Fibroblast of skin of right biceps (primary cell): ENCODE results near the gene TADA3.

Experiments used
- DNase-seq: peaks from one replicate; pipeline ENCODE4 v3.0.0-alpha.2; 2013

The TADA3 gene

DNA sequence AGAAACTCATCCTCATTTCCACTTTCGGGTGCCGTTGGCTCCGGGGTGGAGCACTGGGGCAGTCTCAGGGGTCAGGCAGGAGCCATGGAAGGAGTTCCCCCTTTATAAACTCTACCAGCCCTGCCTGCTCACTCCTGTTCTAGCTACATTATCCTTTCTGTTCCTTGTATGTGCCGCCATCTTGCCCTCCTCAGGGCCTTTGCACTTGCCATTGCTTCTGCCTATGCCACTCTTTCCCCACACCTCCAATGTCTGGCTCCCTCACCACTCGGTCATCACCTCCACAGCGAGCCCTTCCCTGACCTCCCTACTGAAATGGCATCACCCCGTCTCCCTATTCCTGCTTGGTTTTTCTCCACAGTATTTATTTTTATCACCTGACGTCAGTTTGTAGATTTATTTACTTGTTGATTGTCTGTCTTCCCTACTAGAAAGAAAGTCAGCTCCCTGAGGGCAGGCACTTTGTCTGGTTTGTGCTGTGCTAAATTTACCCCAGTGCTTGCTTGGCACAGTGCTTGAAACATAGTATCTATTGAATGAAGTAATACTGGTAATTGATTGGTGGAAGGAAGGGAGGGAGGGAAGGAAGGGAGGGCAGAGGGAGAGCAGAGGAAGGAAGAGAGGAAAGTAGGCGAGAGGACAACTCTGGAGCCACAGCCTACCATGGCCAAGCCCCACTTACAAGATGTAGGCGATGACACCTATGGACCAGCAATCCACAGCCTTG lies 31.3 kb downstream of the TADA3 start:
- no peak for DNase-seq

DNA sequence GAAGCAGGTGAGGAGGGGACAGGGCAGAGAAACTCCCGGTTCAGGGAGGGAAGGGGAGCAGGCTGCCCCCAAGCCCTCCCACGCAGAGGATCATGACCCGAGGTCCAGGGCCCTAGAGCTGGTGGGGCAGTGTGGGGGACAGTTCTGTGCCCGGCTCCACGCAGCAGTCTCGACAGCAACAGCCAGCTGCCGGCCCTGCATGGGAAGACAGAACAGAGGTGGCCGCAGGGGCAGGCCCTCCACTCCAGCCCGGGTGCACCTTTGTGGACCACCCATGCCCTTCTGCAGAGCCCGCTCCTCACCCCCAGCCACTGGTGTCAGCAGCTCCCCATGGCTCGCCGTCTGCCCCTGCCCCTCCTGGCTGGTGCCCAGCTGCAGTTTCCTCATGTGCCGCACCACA lies 34.8 kb downstream of the TADA3 start:
- DNase-seq = no peak

DNA sequence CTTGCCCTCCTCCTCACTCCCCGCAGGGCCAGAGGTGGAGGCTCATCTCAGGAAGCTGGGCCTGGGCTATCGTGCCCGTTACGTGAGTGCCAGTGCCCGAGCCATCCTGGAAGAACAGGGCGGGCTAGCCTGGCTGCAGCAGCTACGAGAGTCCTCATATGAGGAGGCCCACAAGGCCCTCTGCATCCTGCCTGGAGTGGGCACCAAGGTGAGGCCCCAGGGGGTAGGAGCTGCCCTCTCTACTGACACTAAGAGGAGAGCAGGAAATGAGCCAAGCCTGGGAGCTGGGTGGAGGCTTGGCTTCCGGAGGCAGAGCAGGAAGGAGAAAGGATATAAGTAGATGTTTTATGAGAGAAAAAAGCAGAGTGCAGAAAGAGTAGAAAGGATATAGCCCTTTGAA lies 37.6 kb downstream of the TADA3 start:
- DNase-seq = no peak

DNA sequence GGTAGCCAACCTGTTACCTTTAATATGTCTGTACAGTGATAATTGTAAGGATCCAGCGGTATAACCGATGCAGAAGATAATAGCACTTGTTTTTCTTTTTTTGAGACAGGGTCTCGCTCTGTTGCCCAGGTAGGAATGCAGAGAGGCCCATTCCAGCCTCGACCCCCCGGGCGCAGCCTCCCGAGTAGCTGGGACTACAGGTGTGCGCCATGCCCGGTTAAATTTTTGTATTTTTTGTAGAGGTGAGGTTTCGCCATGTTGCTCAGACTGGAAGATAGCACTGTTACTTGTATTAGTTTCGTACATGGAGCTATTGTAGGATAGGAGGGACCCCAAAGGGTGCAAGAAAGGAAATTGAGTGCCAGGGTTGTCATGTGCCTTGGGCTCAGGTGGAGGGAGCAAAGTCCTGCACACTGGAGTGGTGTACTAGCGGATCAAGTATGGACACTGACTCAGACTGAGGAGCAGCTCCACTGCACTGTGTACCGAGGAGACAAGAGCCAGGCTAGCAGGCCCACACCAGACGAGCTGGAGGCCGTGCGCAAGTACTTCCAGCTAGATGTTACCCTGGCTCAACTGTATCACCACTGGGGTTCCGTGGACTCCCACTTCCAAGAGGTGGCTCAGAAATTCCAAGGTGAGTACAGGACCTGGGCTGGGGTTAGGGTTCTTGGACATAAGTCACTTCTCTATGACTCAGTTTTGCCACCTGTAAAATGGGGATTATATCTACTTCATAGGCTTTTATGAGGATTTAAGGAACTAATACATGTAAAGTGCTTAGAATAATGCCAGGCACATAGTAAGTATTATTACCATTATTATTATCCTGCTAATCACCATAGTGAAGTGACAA lies 41.5 kb downstream of the TADA3 start:
- DNase-seq = no peak

DNA sequence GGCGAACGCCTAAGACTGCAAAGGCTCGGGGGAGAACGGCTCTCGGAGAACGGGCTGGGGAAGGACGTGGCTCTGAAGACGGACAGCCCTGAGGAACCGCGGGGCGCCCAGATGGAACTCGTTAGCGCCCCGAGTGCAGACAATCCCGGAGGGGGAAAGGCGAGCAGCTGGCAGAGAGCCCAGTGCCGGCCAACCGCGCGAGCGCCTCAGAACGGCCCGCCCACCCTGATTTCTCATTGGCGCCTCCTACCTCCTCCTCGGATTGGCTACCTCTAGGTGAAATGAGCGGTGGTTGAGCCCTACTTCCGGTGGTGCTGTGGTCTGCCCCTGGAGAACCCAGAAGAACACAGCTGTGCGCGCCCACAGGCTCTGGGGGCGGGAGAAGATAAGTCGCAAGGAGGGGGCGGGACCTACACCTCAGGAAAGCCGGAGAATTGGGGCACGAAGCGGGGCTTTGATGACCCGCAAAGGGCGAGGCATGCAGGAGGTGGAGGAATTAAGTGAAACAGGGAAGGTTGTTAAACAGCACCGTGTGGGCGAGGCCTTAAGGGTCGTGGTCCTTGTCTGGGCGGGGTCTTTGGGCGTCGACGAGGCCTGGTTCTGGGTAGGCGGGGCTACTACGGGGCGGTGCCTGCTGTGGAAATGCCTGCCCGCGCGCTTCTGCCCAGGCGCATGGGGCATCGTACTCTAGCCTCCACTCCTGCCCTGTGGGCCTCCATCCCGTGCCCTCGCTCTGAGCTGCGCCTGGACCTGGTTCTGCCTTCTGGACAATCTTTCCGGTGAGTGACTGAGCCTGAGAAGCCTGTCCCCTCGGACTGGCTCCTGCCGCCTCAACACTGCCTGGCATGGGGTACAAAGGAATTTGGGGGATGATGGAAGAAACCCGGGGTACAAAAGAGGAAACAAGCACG lies 42.4 kb downstream of the TADA3 start, which contains the start of gene OGG1:
Gene OGG1 (plus strand): TSS at position 308 of the 911 bp plus-strand sequence. CDS start 335 bp downstream, at position 643.
- peak; percentile 99 for DNase-seq

DNA sequence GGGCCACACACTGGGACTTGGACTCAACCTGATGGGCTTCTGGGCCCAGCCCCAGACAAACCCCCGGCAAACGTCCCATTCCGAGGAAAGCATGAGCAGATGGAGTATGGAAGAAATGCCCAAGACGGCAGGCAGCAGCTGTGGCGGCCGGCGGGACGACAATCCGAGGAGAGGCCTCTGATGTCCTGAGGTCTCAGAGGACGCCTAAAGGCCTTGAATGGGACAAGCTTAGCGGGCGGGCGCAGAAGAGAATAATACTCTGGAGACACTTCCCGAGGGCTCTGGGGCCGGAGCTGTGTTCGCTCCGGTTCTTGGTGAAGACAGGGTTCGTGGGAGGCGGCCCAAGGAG lies 43.0 kb downstream of the TADA3 start:
- no peak for DNase-seq

DNA sequence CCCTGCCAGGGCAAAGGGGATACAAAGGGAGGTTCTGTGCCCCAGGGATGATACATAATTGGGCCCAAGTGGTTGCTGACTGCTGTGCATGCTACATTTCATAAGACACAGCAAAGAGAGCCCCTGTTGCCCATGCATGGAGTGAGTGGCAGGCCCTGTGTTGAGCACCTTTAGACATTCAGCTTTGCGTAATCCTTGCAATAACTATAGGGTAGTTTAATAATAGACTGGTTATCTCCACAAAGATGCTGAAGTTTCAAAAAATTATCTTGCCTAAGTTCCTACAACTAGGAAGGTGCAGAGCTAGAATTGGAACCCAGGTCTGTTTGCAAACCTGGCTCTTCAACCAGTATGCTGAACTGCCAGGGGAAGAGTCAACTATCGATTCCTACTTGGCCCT lies 44.2 kb downstream of the TADA3 start:
- DNase-seq = no peak

DNA sequence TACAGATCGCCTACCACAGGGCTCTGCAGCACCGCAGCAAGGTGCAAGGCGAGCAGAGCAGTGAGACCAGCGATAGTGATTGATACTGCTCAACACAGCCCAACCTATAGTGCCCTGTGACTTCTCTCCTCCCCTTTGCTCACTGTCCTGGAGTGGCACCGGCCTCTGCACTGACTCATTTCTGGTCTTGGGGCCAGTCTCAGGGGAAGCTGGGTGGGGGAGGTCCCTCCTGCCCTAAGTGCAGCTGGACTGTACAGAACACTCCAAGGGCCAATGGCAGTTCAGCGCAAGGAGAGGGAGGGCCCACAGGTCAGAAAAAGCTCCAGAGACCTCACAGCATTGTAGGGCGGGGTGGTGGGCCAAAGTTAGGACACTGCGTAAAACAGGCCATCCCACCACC lies 45.0 kb downstream of the TADA3 start:
- DNase-seq = no peak

DNA sequence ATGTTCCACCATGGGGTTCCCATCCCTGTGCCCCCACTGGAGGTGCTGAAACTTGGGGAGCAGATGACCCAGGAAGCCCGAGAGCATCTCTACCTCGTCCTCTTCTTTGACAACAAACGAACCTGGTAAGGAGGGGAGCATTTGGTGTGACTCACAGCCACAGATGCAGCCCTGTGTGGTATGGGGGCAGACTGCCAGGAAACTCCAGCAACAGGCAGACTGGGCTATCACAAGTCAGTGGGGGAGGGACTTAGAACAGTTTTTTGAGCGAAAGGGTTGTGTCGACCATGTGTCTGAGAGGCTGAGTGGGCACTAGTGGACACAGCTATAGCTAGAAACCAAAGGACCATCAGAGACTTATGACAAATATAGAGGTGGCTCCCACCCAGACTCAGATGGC lies 45.9 kb downstream of the TADA3 start:
- DNase-seq = peak; percentile 80

DNA sequence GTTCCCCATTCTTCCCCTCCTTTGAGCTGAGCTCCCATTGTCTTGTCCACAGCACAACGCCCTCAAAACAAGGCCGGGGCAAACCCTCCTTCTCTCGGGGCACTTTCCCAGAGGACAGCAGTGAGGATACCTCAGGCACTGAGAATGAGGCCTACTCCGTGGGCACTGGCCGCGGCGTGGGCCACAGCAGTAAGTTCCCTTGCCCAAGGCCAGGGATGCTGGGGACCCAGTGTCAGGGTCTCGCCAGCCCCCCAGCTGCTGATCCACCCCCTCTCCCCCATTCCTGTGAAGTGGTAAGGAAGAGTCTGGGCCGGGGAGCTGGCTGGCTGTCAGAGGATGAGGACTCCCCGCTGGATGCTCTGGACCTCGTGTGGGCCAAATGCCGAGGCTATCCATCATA lies 46.8 kb downstream of the TADA3 start:
- DNase-seq = no peak

DNA sequence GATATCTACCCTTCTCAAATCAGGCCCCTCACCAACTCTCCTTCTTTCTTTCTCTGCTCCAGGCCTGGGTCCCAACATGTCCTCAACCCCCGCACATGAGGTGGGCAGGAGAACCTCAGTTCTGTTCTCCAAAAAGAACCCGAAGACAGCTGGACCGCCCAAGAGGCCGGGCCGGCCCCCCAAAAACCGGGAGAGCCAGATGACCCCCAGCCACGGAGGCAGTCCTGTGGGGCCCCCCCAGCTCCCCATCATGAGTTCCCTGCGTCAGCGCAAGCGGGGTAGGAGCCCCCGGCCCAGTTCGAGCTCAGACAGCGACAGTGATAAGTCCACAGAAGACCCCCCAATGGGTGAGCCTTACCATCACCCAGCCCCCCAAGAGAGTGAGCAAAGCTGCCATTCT lies 48.1 kb downstream of the TADA3 start:
- no peak for DNase-seq

DNA sequence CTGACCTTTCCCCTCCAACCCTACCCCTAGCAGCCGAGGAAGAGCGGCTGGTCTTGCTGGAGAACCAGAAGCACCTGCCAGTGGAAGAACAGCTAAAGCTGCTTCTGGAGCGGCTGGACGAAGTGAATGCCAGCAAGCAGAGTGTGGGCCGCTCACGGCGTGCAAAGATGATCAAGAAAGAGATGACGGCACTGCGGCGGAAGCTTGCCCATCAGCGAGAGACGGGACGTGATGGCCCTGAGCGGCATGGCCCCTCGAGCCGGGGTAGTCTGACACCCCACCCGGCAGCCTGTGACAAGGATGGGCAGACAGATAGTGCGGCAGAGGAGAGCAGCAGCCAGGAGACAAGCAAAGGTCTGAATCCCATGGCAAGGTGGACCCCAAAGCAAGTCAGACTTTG lies 48.7 kb downstream of the TADA3 start:
- DNase-seq = no peak

DNA sequence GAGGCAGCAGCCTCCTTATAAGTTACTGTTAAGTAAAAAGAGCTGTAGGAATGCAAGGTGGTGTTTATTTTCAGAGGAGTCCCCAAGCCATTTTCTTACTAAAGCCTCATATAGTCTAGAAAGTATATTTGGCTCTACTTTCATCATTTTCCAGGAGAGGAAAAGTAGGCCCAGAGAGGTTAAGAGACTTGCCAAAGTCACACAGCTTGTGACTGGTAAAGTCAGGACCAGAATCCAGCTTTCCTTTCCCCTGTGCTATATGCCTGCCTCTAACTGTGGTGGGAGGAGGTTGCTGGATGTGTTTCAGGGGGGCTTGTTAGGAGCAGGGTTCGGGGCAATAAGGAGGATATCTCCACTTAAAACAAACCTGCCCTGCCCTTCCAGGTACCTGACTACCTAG lies 49.7 kb downstream of the TADA3 start:
- DNase-seq = no peak

DNA sequence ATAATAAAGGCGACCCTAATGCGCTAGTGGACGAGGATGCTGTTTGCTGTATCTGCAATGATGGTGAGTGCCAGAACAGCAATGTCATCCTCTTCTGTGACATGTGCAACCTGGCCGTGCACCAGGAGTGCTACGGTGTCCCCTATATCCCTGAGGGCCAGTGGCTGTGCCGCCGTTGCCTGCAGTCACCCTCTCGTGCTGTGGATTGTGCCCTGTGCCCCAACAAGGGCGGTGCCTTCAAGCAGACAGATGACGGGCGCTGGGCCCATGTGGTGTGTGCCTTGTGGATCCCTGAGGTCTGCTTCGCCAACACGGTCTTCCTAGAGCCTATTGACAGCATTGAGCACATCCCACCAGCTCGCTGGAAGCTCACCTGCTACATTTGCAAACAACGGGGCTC lies 53.1 kb downstream of the TADA3 start:
- DNase-seq = no peak

DNA sequence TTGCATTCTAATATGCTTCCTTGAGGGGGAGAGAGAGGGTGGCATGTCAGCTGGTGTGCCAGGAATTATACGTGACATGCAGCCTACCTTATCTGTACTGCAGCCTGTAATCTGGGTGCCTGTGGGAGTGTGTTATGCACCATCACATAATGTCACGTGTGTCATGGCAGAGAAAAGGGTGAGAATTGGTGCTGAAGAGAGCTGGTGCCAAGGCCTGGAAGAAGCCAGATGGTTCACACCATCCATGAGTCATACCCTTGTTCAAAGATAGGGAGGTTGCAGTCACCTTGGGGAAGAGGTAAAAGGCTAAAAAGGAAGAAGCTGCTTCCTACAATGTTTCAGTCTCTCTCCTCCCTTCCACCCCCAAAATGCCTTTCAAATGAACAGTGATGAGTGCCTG lies 55.4 kb downstream of the TADA3 start:
- no peak for DNase-seq

DNA sequence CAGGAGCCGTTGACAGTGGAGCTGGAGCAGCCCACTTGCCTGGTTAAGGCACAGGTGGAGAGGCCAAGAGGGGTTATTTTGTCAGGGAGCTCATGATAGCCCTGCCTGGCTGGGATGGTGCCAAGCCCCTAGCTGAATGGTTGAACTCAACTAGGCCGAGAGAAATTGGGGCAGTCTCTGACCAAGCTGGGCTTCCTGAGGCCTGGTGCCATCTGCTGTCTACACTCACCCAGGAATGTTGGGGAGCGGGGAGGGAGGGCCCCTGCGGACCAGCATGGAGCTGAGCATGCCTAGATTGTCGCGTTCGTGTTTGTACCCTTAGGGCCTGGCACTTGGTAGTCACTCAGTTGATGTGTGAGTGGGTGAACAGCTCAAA lies 59.5 kb downstream of the TADA3 start:
- DNase-seq = no peak

DNA sequence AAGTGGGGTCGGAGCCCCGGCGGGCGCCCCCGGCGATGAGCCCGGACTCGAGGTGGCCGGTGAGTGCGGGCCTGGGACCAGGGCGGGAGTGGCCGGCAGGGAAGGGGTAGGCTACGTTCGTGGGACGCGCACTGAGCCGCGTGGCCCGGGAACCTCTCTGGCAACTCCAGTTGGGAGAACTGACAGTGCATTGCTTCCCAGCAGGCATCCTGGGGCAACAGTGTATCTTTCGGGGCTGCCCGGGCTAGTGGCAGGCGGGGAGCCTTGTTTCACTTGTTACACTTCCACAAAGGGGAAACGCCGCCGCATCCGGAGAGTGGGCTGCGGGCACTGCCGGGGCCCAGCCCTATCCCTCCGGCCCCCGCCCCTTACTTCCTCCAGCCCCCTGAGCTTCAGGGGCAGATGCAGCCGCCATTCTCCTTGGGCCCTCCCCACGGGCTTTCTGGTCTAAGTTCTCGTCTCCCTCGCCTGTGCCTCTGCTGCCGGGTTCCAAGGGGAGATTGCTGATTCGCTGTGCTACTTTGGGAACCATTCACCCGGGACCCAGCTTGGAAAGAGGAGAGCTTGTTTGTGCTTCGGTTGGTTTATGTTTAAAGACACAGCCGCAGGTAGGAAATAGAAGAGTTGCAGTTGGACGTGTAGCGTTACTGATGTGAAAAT lies 60.1 kb downstream of the TADA3 start:
- no peak for DNase-seq

DNA sequence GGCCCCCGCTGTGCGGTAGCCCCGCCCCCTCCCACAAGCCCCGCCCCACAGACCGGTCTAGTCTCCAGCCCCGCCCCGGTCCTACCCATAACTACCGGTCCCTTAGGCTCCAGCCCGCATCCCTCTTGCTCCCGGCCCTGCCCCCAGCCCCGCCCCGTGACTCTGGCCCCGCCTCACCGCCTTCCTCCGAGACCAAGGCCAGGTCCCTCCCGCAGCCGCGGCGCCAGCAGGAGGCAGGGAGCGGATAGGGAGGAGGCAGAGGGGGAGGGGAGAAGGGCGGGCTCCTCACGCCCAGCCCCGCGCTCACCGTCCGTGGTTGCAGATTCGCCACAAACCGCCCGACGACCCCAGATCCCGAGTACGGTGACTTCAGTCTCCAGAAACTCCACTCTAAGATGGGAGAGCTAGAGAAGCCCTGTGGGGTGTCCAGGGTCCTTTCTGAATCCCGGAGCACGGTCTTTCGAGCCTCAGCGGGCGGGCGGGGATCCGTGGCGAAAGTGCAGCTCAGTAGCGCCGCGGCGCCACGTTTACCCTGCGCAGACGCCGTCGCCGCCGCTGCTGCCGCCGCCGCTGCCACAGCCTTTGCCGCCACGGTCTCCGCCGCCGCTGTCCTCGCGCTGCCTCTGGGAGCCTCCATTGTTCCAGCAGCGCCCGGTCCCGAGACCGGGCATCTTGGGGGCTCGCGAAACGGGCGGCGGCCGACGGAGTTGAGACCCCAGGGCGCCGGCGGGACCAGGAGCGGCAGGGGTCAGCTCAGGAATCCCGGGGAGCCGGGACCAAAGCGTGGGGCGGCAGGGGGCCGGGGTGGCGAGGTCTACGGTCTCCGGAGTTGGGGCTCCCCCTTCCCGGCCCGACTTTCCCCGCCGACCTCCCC lies 60.8 kb downstream of the TADA3 start, which contains the start of gene BRPF1:
Gene BRPF1 (plus strand): TSS at position 530 of the 874 bp plus-strand sequence. CDS start 2,406 bp downstream, outside the sequence.
- peak; percentile 99 for DNase-seq

DNA sequence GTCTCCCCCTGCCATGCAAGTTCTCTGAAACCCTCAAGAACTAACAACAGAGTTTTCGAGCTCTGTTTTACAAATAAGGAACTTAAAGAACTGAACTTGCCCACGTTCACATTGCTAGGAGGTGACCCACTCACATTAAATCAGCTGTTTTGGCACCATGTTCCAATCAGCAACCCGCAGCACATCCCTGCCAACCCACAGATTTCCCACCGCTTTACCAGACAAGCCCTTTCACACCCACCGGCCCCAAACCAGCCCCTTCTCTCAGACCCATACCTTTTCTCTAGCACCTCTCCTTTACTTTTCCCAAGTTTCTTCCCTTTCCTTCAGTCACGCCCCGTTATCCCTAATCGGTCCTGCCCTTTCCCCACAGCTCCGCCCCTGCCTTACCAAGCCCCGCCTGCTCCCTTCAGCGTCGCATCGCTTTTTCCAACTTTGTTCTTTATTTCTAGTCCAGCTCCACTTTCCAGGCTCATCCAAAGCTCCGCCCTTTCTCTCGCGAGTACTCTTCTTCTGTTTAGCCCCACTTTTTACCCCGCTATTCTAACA lies 61.5 kb downstream of the TADA3 start:
- no peak for DNase-seq
